Stimulated activated CD4-positive, alpha-beta T cell treated with anti-CD3 and anti-CD28 coated beads, Interleukin-15, amount 100 ng/mL, for 24 hours (primary cell): ENCODE measurements around the gene MLXIP.
A peak's percentile ranks its signal among the peaks of the same experiment; 100 is the strongest.

Experiments used
- DNase-seq: peaks from one replicate; pipeline ENCODE4 v3.0.0-alpha.2; 2020

MLXIP gene

DNA sequence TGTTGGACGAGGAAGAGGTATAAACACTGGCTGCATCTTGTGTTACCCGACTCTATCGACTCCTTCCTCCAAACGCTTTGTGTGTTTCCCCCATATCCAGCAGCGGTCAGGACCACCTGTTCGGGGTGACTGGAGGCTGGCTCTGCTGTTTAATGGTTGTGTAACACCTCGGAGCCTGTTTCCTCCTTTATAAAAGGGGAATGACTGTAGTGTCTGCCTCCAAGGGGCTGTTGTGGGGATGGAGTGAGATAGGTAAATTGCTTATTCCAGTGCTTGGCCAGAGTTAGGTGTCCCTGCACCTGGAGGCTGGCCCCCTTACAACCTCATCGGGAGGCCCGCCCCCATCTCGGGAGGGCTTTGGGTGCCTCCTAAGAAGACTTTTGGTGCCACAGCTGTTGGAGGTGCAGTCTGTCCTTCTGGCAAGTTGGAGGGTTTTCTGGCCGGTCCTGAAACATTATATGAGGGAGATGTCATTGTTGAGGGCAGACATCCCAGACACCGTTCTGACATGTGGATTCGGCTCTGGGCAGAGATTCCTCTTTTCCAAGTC is 1.1 kb downstream of the MLXIP start:
- DNase-seq: peak; percentile 25

DNA sequence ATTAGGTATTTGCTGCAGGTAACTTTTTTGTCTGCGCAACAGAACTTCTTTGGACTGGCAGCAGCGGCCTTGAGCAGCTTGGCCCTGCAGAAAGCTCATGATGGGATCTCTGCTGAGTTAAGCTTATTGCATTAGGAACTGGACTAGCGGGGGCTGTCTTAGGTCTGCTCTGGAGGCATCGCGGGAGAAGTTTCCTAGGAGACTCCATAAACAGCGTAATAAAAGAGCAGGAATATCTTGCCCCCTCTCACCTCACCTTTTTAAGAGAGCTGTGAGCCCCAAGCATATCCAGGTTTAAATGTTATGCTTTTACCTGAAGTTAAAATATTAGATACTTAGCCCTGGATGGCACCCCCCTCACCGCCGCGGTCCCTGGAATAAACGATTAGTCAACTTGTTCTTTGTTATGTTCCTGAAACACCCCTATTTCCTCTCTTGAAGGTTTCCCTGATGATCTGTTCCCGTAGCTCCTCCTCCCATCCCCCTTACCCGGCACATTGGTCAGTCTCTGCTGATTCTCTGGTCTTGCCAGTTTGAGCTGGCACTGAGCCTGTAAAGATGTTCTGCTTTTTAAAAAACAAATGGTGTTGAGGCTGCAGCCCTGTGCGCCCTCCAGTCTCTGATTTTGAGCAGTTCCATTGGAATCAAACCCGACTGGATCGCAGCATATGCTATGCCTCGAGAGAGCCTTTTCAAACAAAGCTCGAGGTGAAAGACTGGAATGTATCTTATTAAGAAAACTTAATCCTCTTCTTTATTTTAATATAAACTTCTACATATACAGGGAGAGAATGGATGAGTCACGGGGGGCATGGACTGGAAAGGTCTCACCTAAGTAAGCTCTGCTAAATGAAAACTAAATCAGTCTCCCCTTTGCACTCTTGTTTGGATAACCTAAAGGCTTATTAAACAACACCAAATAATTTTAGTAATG is 1.9 kb downstream of the MLXIP start:
- peak; percentile 47 for DNase-seq

DNA sequence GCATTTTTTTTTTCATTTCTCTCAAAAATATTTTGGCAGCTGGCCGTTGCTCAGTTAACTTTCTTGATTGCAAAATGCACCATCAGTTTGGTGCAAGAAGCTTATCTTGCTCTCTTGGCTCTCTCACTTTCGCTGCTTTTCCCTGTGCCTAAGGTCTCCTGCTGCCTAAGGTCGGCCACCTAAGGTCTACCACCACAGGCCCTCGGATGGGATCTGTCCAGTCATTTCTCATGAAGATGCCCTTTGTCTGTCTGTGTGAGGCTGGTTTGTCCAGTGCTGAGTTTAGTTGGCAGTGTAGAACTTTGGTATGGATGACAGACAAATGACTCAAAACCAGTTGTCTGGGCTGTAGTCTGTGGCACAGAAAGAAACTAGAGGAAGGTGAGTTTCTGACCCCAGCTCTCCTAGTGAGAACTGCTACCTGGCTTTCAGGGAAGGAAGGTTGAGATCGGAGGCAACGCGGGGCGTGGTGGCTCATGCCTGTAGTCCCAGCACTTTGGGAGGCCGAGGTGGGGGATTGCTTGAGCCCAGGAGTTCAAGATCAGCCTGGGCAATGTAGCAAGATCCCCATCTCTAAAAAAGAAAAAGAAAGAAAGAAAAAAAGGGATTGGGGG is 2.6 kb downstream of the MLXIP start:
- peak; percentile 37 for DNase-seq

DNA sequence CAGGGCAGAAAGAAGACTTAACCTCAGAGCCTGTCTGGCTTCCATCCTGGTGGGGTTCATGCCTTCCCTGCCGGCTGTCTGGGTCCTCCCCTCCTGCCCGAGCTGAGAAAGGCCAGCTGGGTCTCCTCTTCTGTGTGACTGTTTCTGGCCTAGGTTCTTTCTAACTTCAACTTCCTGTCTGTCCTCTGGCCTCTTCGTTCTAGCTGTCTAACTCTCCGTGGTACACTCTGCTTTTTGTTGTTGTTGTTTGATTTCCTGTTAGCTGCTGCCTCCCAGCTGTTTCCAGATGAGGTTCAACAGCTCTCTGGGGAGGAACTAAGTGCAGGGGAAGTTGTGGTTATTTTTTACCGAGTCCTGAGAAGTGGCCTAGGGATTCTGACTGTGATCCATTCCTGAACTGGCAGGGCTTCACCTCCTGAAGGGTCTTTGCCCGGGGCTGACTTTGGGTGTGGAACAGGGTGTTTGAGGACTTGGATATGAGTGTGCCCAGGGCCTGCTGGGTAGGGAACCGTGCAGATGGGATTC is 3.2 kb downstream of the MLXIP start:
- peak; percentile 24 for DNase-seq

DNA sequence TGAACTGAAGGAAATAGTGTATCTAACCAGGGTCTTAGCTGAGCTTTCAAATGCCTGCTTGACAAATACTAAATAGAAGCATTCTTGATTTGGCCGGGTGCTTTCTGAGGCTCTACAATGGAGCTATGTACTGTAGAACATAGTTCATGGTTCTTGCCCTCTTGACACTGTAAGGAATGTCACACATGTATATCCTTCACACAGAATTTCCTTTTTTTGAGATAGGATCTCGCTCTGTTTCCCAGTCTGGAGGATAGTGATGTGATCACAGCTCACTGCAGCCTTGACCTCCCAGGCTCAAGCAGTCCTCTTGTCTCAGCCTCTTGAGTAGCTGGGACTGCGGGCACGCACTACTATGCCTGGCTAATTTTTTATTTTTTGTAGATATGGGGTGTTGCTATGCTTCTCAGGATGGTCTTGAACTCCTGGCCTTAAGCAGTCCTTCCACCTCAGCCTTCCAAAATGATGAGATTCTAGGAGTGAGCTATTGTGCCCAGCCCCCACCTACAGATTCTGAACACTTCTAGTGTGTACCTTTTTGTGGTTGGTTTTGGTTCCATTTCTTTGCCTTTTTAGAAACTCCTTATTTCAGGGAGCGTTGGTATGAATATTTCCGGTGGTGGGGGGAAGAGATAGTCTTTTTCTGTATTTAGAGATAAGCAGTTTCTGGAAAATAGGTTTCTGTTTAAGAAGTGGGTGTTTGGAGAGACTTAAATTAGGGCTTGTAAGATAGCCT is 4.2 kb downstream of the MLXIP start:
- DNase-seq: peak; percentile 65

DNA sequence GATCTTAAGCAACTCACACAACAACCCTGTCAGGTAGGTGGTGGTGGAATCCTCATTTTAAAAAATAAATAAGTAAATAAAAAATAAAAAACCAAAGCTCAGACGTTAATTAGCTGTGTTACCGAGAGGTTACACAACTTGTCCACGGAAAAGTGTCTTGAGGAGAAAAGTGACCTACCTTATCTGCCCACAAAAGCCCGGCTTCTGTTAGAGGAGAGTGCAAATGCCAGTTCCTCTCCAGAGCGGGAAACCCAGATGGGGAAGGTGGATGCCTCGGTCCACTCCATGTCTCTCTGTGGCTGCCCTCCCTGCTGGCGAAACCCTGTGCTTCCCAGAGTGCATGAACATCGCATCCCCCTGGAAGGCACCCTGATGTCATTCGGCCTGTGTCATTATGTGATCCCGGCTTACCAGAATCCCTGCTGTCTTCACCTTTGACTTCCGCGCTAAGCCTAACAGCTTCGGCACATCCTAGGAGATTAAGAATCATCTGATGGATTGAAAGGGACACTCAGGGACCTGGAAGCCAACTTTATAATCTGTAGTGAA is 6.4 kb downstream of the MLXIP start:
- DNase-seq: no peak

DNA sequence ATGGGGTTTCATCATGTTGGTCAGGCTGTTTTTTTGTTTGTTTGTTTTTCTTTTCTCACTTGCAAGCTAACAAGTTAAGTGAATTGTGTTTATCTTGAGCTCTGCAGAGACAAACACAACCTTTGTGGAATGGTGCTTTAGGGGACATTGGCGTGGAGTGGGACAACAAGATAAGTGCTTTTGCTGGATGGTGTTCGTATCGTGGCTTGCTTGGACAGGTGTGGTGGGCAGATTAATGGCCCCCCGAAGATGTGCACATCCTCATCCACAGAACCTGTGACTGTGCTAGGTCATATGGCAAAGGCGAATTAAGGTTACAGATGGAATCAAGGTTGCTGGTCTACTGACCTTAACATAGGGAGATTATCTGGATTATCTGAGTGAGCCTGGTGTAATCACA is 7.0 kb downstream of the MLXIP start:
- DNase-seq: no peak

DNA sequence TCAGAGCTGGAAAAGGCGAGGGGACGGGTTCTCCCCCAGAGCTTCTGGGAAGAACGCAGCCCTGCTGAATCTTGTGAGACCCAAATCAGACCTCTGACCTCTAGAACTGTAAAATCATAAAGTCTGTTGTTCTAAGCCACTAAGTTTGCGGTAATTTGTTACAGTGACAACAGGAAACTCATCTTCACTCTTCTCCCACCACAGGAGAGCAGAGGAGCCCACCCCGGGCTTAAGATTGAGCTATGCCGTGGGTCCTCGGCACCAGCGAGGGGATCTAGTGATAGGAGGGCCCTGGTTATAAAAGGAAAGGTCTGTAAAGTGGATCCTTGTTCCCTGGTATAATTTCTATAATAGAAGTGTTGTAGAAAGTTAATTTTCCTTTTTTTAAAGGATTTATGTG is 7.6 kb downstream of the MLXIP start:
- DNase-seq: no peak

DNA sequence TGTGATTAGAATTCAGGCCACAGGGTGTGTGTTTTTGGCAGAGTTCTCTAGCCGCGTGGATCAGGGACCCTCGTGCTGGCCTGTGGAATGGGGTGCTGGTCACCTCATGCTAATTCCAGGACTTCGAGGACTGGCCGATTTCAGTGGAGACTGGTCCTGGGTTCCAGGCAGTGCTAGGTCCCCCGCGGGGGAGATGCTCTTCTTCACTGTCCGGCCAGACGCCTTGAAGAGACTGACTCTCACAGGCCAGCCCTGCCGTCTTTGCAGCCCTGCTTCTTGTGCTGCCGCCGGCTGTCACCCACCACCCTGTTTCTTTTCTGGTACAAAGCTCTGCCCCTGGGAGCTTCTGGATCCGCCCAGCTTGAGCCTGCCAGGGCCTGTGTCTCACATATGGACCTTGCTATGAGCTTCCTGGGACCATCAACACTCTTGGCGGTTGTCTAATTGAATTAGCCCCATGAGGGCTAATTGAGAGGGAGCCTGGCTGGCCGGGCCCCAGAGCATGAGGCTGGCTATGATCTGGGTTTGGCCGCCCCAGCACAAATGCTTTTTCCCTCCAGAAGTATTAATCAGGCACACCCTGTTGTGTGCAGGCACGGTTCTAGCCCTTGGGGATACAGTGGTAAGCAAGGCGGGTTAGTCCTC is 8.2 kb downstream of the MLXIP start:
- DNase-seq: no peak

DNA sequence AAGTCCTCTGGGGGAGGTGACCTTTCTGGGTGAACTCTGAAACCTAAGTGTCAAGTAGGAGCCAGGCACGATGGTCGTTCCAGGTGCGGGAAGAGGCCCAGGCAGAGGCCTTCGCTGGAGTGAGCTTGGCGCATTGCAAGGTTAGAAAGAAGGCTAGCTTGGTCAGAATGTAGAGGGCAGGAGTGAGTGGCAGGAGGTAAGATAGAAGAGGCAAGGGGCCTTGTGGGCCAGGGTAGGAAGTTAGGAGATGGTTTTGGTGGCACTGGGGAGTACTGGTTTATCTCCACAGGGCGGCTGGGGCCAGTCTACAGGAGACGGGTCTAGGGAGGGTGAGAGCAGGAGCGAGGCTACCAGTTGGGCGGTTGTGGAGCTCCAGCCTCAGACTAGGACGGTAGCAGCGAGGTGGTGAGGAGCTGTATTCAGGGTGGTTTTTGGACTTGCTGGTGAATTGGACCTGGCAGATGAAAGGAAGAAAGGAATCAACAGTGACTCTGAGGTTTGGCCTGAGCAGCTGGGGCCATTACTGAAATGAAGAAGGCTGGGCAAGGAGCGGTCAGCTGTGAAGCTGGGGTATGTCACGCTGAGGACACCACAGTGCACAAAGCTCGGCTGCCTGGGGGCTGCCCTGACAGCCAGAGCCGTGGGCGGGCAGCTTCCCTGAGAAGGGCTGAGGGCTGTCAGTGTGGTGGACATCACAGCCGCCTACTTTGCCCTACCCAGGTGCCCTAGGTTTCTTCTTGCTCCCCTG is 9.0 kb downstream of the MLXIP start:
- no peak for DNase-seq

DNA sequence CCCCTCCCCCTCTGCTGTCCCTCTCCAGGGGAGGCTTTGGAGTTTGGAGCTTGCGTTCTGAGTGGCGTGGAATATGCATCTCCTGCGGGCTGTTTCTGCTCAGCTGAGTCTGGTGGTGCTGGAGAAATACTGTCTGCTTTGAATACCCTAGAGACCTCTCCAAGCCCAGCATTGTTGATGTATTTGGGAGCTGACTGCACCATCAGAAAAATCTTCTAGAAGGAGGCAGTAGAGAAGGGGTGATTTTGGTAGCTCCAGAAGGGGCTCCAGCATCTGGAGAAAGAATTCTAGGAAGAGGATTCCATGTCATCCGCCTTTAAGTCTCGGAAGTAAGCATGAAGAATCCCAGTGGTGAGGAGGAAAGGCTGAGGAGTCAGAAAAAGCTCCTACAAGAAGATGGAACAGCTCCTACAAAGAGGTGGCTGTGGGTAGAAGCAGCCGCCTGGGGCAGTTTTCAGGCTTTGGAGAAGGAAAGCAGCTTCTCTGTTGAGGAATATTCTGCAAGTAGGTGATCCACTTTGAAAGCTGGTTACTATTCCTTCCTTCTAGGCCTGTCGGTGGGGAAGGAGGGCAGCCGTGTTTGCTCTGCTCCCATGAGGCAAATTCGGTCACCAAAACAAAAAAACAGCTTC is 9.7 kb downstream of the MLXIP start:
- DNase-seq: no peak

DNA sequence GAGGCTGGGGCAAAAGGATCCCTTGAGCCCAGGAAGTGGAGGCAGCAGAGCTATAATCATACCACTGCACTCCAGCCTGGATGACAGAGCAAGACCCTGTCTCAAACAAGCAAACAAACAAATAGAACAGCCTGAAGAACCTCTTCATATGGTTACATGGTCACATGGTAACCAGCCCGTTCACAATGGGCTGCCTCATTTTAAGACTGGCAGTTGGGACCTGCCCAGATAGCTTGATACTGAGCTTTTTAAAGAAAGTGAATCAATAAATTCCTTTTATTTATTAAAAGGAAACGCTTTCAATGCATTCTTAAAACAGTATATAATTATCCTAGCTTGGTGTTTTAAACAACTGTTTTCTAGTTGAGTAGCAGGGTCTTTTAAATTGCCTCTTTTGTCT is 10.5 kb downstream of the MLXIP start:
- no peak for DNase-seq

DNA sequence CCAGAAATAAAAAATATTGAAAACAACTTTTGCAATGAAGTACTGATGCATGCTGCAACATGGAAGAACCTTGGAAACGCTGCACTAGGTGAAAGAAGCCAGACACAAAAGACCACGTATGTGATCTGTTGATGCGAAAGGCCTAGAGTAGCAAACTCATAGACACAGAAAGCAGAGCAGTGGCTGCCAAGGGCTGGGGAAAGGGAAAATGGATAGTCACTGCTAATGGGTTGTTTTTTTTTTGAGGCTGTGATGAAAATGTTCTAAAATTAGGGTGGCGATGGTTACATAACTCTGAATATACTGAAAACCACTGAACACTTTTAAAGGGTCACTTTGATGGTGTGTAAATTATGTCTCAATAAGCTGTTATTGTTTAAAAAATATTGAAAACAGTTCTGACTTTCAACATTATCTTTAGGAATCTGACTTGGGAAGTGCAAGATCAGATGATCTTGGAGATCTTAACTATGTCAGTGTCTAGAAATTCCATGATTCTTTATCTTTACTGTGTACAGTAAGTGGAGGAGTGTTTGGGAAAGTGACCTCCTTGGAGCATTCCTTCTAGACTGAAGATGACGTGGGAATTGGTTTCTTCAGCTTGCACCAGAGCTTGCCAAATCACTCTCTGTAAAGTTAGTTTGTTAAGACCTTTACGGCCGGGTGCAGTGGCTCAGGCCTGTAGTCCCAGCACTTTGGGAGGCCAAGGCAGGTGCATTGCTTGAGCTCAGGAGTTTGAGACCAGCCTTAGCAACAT is 12.4 kb downstream of the MLXIP start:
- DNase-seq: no peak

DNA sequence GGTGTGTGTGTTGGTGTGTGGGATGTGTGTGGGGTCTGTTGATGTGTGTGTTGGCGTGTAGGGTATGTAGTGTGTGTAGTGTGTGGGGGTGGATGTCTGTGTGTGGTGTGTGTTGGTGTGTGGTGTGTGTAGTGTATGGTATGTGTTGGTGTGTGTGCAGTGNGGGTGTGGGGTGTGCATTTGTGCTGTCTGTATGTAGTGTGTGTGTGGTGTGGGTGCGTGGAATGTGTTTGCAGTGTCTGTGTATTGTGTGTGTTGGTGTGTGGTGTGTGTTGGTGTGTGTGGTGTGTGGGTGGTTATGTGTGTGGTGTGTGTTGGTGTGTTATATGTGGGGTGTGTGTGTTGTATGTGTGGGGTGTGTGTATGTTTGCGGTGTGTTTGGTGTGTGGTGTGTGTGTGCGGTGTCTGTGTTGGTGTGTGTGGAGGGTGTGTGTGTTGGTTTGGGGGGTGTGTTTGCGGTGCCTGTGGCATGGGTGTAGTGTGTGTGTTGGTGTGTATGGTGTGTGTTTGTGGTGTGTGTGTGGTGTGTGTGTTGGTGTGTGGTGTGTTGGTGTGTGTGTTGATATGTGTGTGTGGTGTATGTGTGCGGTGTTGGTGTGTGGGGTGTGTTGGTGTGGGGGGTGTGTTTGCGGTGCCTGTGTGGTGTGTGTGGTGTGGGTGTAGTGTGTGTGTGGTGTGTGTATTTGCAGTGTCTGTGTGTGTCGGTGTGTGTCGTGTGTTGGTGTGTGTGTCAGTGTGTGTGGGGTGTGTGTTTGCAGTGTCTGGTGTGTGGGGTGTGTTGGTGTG is 14.7 kb downstream of the MLXIP start:
- DNase-seq: no peak

DNA sequence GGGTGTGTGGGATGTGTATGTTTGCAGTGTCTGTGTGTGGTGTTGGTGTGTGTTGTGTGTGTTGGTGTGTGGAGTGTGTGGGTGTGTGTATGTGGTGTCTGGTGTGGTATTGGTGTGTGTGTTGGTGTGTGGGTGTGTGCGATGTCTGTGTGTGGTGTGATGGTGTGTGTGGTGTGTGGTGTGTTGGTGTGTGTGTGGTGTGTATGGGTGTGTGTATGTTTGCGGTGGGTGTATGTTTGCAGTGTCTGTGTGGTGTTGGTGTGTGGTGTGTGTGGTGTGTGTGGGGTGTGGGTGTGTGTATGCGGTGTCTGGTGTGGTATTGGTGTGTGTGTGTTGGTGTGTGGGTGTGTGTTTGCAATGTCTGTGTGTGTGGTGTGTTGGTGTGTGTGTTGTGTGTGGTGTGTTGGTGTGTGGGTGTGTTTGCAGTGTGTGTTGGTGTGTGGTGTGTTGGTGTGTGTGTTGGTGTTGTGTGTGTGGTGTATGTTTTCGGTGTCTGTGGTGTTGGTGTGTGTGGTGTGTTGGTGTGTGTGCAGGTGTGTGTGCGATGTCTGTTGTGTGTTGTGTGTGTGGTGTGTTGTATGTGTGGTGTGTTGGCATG is 15.7 kb downstream of the MLXIP start:
- no peak for DNase-seq

DNA sequence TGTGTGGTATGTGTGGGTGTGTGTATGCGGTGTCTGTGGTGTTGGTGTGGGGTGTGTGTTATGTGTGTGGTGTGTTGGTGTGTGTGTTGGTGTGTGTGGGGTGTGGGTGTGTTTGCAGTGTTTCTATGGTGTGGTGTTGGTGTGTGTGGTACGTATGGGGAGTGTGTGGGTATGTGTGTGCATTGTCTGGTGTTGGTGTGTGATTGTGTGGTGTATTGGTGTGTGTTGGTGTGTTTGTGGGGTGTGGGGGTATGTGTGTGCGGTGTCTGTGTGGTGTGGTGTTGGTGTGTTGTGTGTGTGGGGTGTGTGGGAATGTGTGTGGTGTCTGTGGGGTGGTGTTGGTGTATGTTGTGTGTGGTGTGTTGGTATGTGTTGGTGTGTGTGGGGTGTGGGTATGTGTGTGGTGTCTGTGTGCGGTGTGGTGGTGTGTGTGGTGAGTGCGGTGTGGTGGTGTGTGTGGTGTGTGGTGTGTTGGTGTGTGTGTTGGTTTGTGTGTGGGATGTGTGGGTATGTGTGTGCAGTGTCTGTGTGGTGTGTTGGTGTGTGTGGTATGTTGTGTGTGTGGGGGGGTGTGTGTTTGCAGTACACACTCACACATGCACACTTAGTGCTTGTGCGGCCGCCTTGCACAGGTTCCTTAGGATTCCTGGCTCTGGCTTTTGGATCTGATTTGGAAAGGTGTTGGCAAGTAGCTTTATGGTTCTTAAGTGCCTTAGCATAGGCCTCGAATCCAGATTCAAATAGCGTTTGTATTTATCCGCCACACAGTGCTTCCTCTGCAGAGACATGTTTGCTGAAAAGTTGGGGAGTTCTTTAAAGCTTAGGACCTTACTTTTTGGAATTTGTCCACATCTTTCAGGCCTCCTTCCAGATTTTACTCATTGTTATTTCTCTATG is 16.4 kb downstream of the MLXIP start:
- DNase-seq: no peak

DNA sequence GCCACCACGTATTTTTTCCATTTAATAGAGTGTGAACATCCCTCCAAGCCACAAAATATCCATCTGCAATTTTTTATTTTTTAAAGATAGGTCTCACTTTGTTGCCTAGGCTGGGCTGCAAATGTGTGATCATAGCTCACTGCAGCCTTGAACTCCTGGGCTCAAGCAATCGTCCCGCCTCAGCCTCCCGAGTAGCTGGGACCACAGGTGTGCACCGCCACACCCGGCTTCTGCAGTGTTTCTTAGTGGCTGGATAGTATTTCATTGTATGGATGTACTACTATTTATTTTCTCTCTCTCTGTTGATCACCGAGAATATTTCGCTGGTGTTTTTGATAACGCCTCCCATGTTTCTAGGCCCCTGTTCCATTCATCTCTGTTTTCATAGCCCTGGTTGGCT is 17.5 kb downstream of the MLXIP start:
- no peak for DNase-seq

DNA sequence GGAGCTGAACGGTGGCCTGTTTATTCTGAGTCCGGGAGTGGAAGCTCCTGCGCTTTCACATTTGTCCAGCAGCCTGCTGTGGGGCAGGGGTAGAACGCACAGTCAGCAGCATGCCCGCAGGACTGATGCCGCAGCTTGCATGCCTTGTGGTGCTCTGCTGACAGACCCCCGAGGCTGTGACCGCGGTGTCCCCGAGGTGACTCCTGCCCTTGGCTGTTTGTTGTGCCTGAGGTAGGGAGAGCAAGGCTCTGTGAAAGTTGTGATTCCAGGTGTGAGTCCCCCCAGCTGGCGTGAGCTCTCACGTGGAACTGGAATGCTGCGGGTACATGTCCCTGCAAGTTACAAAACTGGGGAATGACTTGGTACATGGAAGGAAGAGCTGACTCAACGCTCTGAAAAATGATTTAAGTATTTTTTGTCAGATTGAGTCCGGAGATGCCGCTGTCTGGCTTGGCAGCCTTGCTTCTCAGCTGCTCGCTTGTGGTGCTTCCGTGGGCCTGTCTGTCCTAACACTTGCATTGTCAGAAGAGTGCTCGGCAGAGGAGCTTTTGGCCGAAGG is 18.1 kb downstream of the MLXIP start:
- DNase-seq: no peak
